Stimulated activated naive CD8-positive, alpha-beta T cell treated with anti-CD3 and anti-CD28 coated beads, Interleukin-15, Interleukin-2, amounts not matched to agents 100 U/mL and 50 U/mL, for 24 hours (primary cell): ENCODE results near the gene TXNDC5.
"Not testable (repeated sequence)": the region's sequence is repeated elsewhere in the genome, so short reads cannot be mapped to it uniquely, and the experiment has no call there.

Source experiments
- ATAC-seq: fragments of 150-1000 bp; cut with Tn5 transposase; one replicate; pipeline ENCODE4 v1.10.0; 2021
- DNase-seq: peaks from one replicate; pipeline ENCODE4 v3.0.0; 2021

TXNDC5 gene

GRCh38 chr6:7894262-7895124 is 16.1 kb downstream of the TXNDC5 start:
- DNase-seq (no peak), ATAC-seq (no peak)

- DNase-seq = no peak
- ATAC-seq = no peak
Observed at GRCh38 chr6:7893342-7893741, 17.2 kb downstream of the TXNDC5 start.

GRCh38 chr6:7892367-7892766 is 18.2 kb downstream of the TXNDC5 start:
- not testable (repeated sequence) for DNase-seq, ATAC-seq

- DNase-seq (no peak), ATAC-seq (no peak)
Observed at GRCh38 chr6:7891078-7891872, 19.3 kb downstream of the TXNDC5 start.

- ATAC-seq (no peak), DNase-seq (no peak)
Observed at GRCh38 chr6:7888587-7889357, 21.8 kb downstream of the TXNDC5 start.

GRCh38 chr6:7887278-7887991 is 23.2 kb downstream of the TXNDC5 start:
- ATAC-seq (no peak), DNase-seq (no peak)

GRCh38 chr6:7886132-7886531 is 24.5 kb downstream of the TXNDC5 start:
- ATAC-seq = no peak
- no peak for DNase-seq

GRCh38 chr6:7883381-7883780 is 27.2 kb downstream of the TXNDC5 start:
- no peak for ATAC-seq
- no peak for DNase-seq

GRCh38 chr6:7882505-7883257 is 27.9 kb downstream of the TXNDC5 start:
- no peak for DNase-seq
- no peak for ATAC-seq

GRCh38 chr6:7881765-7882500 is 28.7 kb downstream of the TXNDC5 start:
- ATAC-seq (no peak), DNase-seq (no peak)

GRCh38 chr6:7880718-7881107 is 29.9 kb downstream of the TXNDC5 start:
- DNase-seq (no peak), ATAC-seq (no peak)

GRCh38 chr6:7879980-7880717 is 30.4 kb downstream of the TXNDC5 start:
- no peak for DNase-seq

GRCh38 chr6:7879579-7879978 is 31.0 kb downstream of the TXNDC5 start:
- ATAC-seq (no peak), DNase-seq (no peak)

More at GRCh38 chr6:7879980-7880717, 30.4 kb downstream of the TXNDC5 start:
- ATAC-seq = no peak

GRCh38 chr6:7879043-7879442 is 31.5 kb downstream of the TXNDC5 start:
- no peak for ATAC-seq
- DNase-seq = no peak

- no peak for ATAC-seq
Observed at GRCh38 chr6:7878401-7878964, 32.1 kb downstream of the TXNDC5 start.

GRCh38 chr6:7868926-7869325 is 41.7 kb downstream of the TXNDC5 start:
- ATAC-seq (no peak), DNase-seq (no peak)

More at GRCh38 chr6:7878401-7878964, 32.1 kb downstream of the TXNDC5 start:
- DNase-seq = no peak

- DNase-seq (no peak), ATAC-seq (no peak)
Observed at GRCh38 chr6:7866526-7866925, 44.1 kb downstream of the TXNDC5 start.

GRCh38 chr6:7865781-7866180 is 44.8 kb downstream of the TXNDC5 start:
- DNase-seq (no peak), ATAC-seq (no peak)

GRCh38 chr6:7859591-7859990 is 51.0 kb downstream of the TXNDC5 start:
- DNase-seq = no peak
- ATAC-seq = no peak
